HepG2 (cell line): Measurements from ENCODE around the gene AHCYL2. TPM values are rescaled to one million over a fixed set of nuclear protein-coding genes. Genes with fewer than 3 reads are reported as not detected.

Source experiments
- ATAC-seq: fragments of 200-7000 bp; cut with Tn5 transposase; 3 replicates; pipeline ENCODE4 v1.9.1; 2020; ENCODE audit warnings: mild to moderate bottlenecking, moderate library complexity
- BruUV-seq: library from RNA; stranded (reverse); fragments of 400-500 nt; replicated peaks from 2 replicates; lab custom pipeline; 2021; lab: Mats Ljungman, UMichigan
- CTCF ChIA-PET: fragments of 300-600 bp; formaldehyde crosslinking; extraction: SDS; loops from one replicate; lab custom pipeline; 2021; ENCODE audit warnings: low total read pairs, inconsistent platforms, low intra/inter-chr PET ratio; lab: Yijun Ruan, JAX
- POLR2A ChIA-PET: fragments of 350-600 bp; sonication (Branson Sonifier 250); formaldehyde crosslinking; loops from one replicate; lab custom pipeline; 2020; ENCODE audit warnings: antibody characterized with exemption, inconsistent platforms; lab: Yijun Ruan, JAX
- DNase-seq: peaks from one replicate; pipeline ENCODE4 v3.0.0-alpha.2; 2015; ENCODE audit warnings: low spot score
- FAIRE-seq: peaks from 3 replicates; lab custom pipeline; 2011; peaks lifted over from hg19 to GRCh38; lab: Jason Lieb, UNC
- H2AFZ ChIP-seq: one replicate; pipeline ENCODE4 v1.6.1; 2011; ENCODE audit warnings: low read length, inconsistent platforms
- H3K27ac ChIP-seq: fragments of 300-600 bp; 3 replicates; pipeline ENCODE4 v1.8.0; 2011; ENCODE audit warnings: mixed run types, mild to moderate bottlenecking, mixed read lengths, low read length, inconsistent platforms; ENCODE audit not compliant: insufficient read depth; ENCODE audit errors: extremely low read length
- H3K27me3 ChIP-seq, 2 experiments: fragments of 200-600 bp in 1 of 2; 2 replicates in 1 of 2; 3 replicates in 1 of 2; pipeline versions ENCODE4 v1.6.0 to v1.8.0; 2011; ENCODE audit warnings: low read length in 2 of 2, mild to moderate bottlenecking in 2 of 2, moderate library complexity in 2 of 2, inconsistent platforms in 1 of 2; ENCODE audit not compliant: insufficient read depth in 2 of 2, control insufficient read depth in 1 of 2
- H3K36me3 ChIP-seq, 2 experiments: fragments of 200-600 bp in 1 of 2; replicated peaks in 1 of 2; 2 replicates in 1 of 2; 3 replicates in 1 of 2; pipeline versions ENCODE4 v1.5.1 to v1.8.0; 2011; ENCODE audit warnings: low read length in 2 of 2, inconsistent platforms in 1 of 2; ENCODE audit not compliant: insufficient read depth in 2 of 2, control insufficient read depth in 1 of 2
- H3K4me1 ChIP-seq: 2 replicates; pipeline ENCODE4 v1.5.1; 2012; ENCODE audit warnings: low read length, inconsistent platforms; ENCODE audit not compliant: insufficient read depth
- H3K4me2 ChIP-seq: 2 replicates; pipeline ENCODE4 v1.6.0; 2011; ENCODE audit warnings: low read depth, low read length, inconsistent platforms
- H3K4me3 ChIP-seq, 3 experiments: fragments of 200-600 bp in 1 of 3; sonication (generic), shearing (Covaris generic) in 1 of 3; replicated peaks in 1 of 3; 2 replicates each; pipeline ENCODE4 v1.5.1; 2011 to 2016; ENCODE audit warnings: low read length in 3 of 3, inconsistent platforms in 2 of 3, low read depth in 2 of 3, mild to moderate bottlenecking in 2 of 3, control low read depth in 1 of 3, mixed read lengths in 1 of 3; ENCODE audit not compliant: insufficient read depth in 1 of 3
- H3K79me2 ChIP-seq: one replicate; pipeline ENCODE4 v1.6.1; 2011; ENCODE audit warnings: low read length, inconsistent platforms; ENCODE audit not compliant: insufficient read depth
- H3K9ac ChIP-seq: 2 replicates; pipeline ENCODE4 v1.6.0; 2011; ENCODE audit warnings: mild to moderate bottlenecking, low read depth, low read length, inconsistent platforms; ENCODE audit not compliant: insufficient read depth
- H3K9me3 ChIP-seq: 2 replicates; pipeline ENCODE4 v1.5.1; 2012; ENCODE audit warnings: mild to moderate bottlenecking, low read length
- H4K20me1 ChIP-seq: 2 replicates; pipeline ENCODE4 v1.6.0; 2011; ENCODE audit warnings: inconsistent platforms, mild to moderate bottlenecking, low read length, moderate library complexity; ENCODE audit not compliant: insufficient read depth
- FOXA3 ChIP-seq: IDR thresholded peaks from 2 replicates; pipeline ENCODE4 v1.6.1; 2016; ENCODE audit warnings: missing genetic modification reagents, missing compliant biosample characterization
- MIER2 ChIP-seq: IDR thresholded peaks from 2 replicates; pipeline ENCODE4 v1.6.1; 2016; ENCODE audit warnings: missing biosample characterization, missing genetic modification reagents
- PRPF4 ChIP-seq: fragments of 200-400 bp; formaldehyde crosslinking; IDR thresholded peaks from 2 replicates; pipeline ENCODE4 v1.6.1; 2016; ENCODE audit warnings: low read length, low read depth; ENCODE audit not compliant: poor library complexity, severe bottlenecking
- THAP8 ChIP-seq: sonication (generic); formaldehyde crosslinking; IDR thresholded peaks from 2 replicates; pipeline ENCODE4 v1.5.1; 2020; ENCODE audit warnings: missing genetic modification reagents, mild to moderate bottlenecking, borderline replicate concordance
- ZNF460 ChIP-seq: sonication (generic); formaldehyde crosslinking; IDR thresholded peaks from 2 replicates; pipeline ENCODE4 v1.5.1; 2020; ENCODE audit warnings: missing genetic modification reagents, mild to moderate bottlenecking, borderline replicate concordance
- ZSCAN29 ChIP-seq: sonication (generic); formaldehyde crosslinking; conservative IDR thresholded peaks from 2 replicates; pipeline ENCODE4 v1.4.0; 2020; ENCODE audit warnings: mild to moderate bottlenecking, missing genetic modification reagents
- whole genome bisulfite sequencing: methylation state at CpG from one replicate; pipeline ENCODE4 v1.1.6; 2017; ENCODE audit warnings: low lambda C conversion rate; 5-methylcytosine and 5-hydroxymethylcytosine counted together
- in situ Hi-C: cut with HindIII; loops from 2 replicates; pipeline ENCODE4 v1.10.0; 2017; ENCODE audit warnings: low pct_unique_long_range_greater_than_20kb; ENCODE audit not compliant: extremely low pct_ligation_motif_present
- intact Hi-C: fragments of 100-400 bp; cut with micrococcal nuclease; formaldehyde crosslinking; loops from one replicate; pipeline ENCODE4 v1.10.0; 2022; ENCODE audit not compliant: unreplicated experiment
- polyA plus RNA-seq, 8 experiments: library from polyadenylated mRNA; depleted of rRNA in 3 of 8; stranded (reverse) in 7 of 8; unstranded in 1 of 8; fragments of >200 nt; fragmentation: Illumina TruSeq in 4 of 8; extraction: Trizol in 4 of 8; gene quantifications; 2 replicates each; pipeline versions ENCODE4 v1.2.1 to v1.2.3, GENCODE V29; 2011 to 2016; ENCODE audit warnings: low read depth in 4 of 8, missing spikeins in 1 of 8, mixed read lengths in 1 of 8; ENCODE audit not compliant: insufficient read depth in 1 of 8
- total RNA-seq, 5 experiments: library from RNA; depleted of rRNA; stranded (reverse); fragments of >200 nt; fragmentation: Illumina TruSeq; extraction: Trizol; gene quantifications; 2 replicates each; pipeline ENCODE4 v1.2.3, GENCODE V29; 2016; ENCODE audit warnings: low read depth in 1 of 5

AHCYL2 gene
- total and polyA plus RNA-seq, 2 of the 13 experiments (the other 11 are each of a cell fraction or from before 2014, with no cell fraction given): 9.5 to 14.7 TPM

DNA sequence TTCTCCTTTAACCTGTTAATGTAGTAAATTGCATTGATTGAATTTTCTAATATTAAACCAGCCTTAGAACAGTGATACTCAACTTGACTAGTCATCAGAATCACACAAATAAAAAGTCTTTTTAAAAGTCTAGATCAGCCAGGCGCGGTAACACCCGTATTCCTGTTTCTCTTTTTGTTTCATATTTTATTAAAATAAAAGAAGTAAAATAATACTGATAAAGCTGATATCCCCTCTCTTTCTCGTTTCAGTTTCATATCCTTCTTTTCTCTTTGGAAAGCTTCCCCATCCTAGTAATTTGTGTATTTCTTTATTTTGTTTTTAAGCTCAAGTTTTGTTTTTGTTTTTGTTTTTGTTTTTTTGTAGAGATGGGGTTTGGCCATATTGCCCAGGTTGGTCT, 27.1 kb upstream of the AHCYL2 start:
- DNase-seq (no peak), FAIRE-seq (no peak), ATAC-seq (no peak)
- intact Hi-C loops (no loop called here), in situ Hi-C loops (no loop called here)
- H3K79me2 ChIP-seq: peaks cover 26% of the 10 kb centered on the region
- H3K9ac ChIP-seq: no peak overlapping the region
- H3K27ac ChIP-seq: no peak overlapping the region
- WGBS: 98% methylated on average over 4 of the region's 4 CpGs
- H3K9me3 ChIP-seq: no peaks in the 10 kb centered on the region
- ChIA-PET CTCF (no interaction called here), POLR2A (no interaction called here)
- peaks cover 0 to 9% of the 10 kb centered on the region in 2 experiments; a peak in 3 of 5 replicates for H3K36me3 ChIP-seq
- no peak overlapping the region for H2AFZ ChIP-seq
- no peak overlapping the region for H3K4me3 ChIP-seq
- no peak overlapping the region for H3K4me2 ChIP-seq
- BruUV-seq: no TSS peak
- no peaks in the 10 kb centered on the region for H3K27me3 ChIP-seq
- H4K20me1 ChIP-seq: no peaks in the 10 kb centered on the region
- TF ChIP-seq PRPF4: no peak
- H3K4me1 ChIP-seq: peaks cover 31% of the 10 kb centered on the region

DNA sequence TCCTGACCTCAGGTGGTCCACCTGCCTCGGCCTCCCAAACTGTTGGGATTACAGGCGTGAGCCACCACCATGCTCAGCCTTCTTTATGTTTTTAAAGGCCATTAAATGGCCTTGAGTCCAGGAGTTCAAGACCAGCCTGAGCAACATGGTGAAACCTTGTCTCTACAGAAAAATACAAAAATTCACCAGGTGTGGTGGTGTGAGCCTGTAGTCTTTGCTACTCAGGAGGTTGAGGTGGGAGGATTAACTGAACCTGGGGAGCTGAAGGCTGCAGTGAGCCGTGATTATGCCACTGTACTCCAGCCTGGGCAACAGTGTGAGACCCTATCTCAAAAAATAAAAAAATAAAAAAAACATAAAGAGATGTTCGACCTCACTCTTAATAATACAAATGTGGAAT, 25.4 kb upstream of the AHCYL2 start:
- FAIRE-seq (no peak), ATAC-seq (no peak), DNase-seq (no peak)
- no peak overlapping the region for H3K27ac ChIP-seq
- no peak overlapping the region for H2AFZ ChIP-seq
- CTCF ChIA-PET: no interaction called here
- H3K9ac ChIP-seq: no peak overlapping the region
- no peaks in the 10 kb centered on the region for H3K27me3 ChIP-seq
- peaks cover 0 to 5% of the 10 kb centered on the region in 2 experiments; a peak in 2 of 5 replicates for H3K36me3 ChIP-seq
- in situ Hi-C loops (no loop called here), intact Hi-C loops (no loop called here)
- no peak overlapping the region for H3K4me3 ChIP-seq
- no TSS peak for BruUV-seq
- peaks cover 40% of the 10 kb centered on the region for H3K4me1 ChIP-seq
- H3K9me3 ChIP-seq: no peaks in the 10 kb centered on the region
- POLR2A ChIA-PET: interaction anchor here (0.9 kb wide), 1 partner anchor 10 kb away, joined by 3 read pairs; no protein-coding TSS in a partner anchor
- 98% methylated on average over 4 of the region's 4 CpGs for WGBS
- no peaks in the 10 kb centered on the region for H4K20me1 ChIP-seq
- H3K79me2 ChIP-seq: peaks cover 17% of the 10 kb centered on the region
- TF ChIP-seq ZNF460 (CRISPR knock-in tag) (peak; percentile 56; the same call in 1 of the 2 replicates), MIER2 (no peak), THAP8 (no peak), ZSCAN29 (CRISPR knock-in tag) (no peak), FOXA3 (no peak)
- no peak overlapping the region for H3K4me2 ChIP-seq
